Naive thymus-derived CD4-positive, alpha-beta T cell (primary cell): ENCODE measurements around the gene NR2C2. TPM values are rescaled to one million over a fixed set of nuclear protein-coding genes. Genes with fewer than 3 reads are reported as not detected.

Source experiments
- ATAC-seq: fragments of 150-1000 bp; cut with Tn5 transposase; 2 replicates; pipeline ENCODE4 v1.10.0; 2021; ENCODE audit warnings: mild to moderate bottlenecking, moderate library complexity
- CTCF ChIA-PET: fragments of 350-600 bp; sonication (Branson Sonifier 250); formaldehyde crosslinking; loops from one replicate; lab custom pipeline; 2021; ENCODE audit warnings: antibody characterized with exemption; lab: Charles Lee
- POLR2A ChIA-PET: fragments of 350-600 bp; sonication (Branson Sonifier 250); formaldehyde crosslinking; loops from one replicate; lab custom pipeline; 2021; ENCODE audit warnings: antibody characterized with exemption, inconsistent platforms; lab: Charles Lee
- DNase-seq, 9 donors: peaks; one replicate each; pipeline versions ENCODE4 v3.0.0 to v3.0.0-alpha.2; 2020 to 2022; ENCODE audit warnings: mixed read lengths in 1 of 9
- H3K27ac ChIP-seq: one replicate; pipeline ENCODE4 v1.7.0; 2013; ENCODE audit warnings: mild to moderate bottlenecking, low read depth, low read length, moderate library complexity
- H3K27me3 ChIP-seq, 2 donors: one replicate each; pipeline ENCODE4 v1.7.0; 2013; ENCODE audit warnings: low read length in 2 of 2, mild to moderate bottlenecking in 2 of 2, moderate library complexity in 2 of 2; ENCODE audit not compliant: control insufficient read depth in 2 of 2, insufficient read depth in 2 of 2
- H3K36me3 ChIP-seq, 3 experiments: 1 replicate in 2 of 3; 2 replicates in 1 of 3; pipeline ENCODE4 v1.7.0; 2013; ENCODE audit warnings: low read length in 3 of 3, mild to moderate bottlenecking in 3 of 3, moderate library complexity in 1 of 3; ENCODE audit not compliant: insufficient read depth in 3 of 3, control insufficient read depth in 2 of 3
- H3K4me1 ChIP-seq, 2 donors: one replicate each; pipeline ENCODE4 v1.7.0; 2013; ENCODE audit warnings: low read length in 2 of 2, mild to moderate bottlenecking in 2 of 2, moderate library complexity in 1 of 2; ENCODE audit not compliant: control insufficient read depth in 2 of 2, insufficient read depth in 2 of 2
- H3K4me3 ChIP-seq: 2 replicates; pipeline ENCODE4 v1.7.0; 2013; ENCODE audit warnings: mild to moderate bottlenecking, low read length
- H3K9me3 ChIP-seq, 3 experiments: 1 replicate in 2 of 3; 2 replicates in 1 of 3; pipeline ENCODE4 v1.7.0; 2013; ENCODE audit warnings: low read length in 3 of 3; ENCODE audit not compliant: control insufficient read depth in 2 of 3
- H3K27ac Mint-ChIP-seq, 9 donors: one replicate each; pipeline ENCODE4 v1.8.0; 2020 to 2022; ENCODE audit warnings: mixed read lengths in 9 of 9, mild to moderate bottlenecking in 8 of 9, moderate library complexity in 5 of 9, inconsistent platforms in 2 of 9
- H3K27me3 Mint-ChIP-seq, 5 donors: one replicate each; pipeline ENCODE4 v1.8.0; 2021 to 2022; ENCODE audit warnings: mixed read lengths in 5 of 5, mild to moderate bottlenecking in 1 of 5
- H3K36me3 Mint-ChIP-seq, 5 donors: one replicate each; pipeline ENCODE4 v1.8.0; 2020 to 2022; ENCODE audit warnings: mixed read lengths in 5 of 5, mild to moderate bottlenecking in 3 of 5, inconsistent platforms in 1 of 5
- H3K4me1 Mint-ChIP-seq, 7 donors: one replicate each; pipeline ENCODE4 v1.8.0; 2020 to 2022; ENCODE audit warnings: mixed read lengths in 7 of 7, mild to moderate bottlenecking in 3 of 7, inconsistent platforms in 1 of 7
- H3K4me3 Mint-ChIP-seq, 10 donors: one replicate each; pipeline ENCODE4 v1.8.0; 2020 to 2022; ENCODE audit warnings: mild to moderate bottlenecking in 10 of 10, mixed read lengths in 10 of 10, moderate library complexity in 6 of 10, inconsistent platforms in 2 of 10
- H3K9me3 Mint-ChIP-seq, 11 donors: one replicate each; pipeline ENCODE4 v1.8.0; 2020 to 2022; ENCODE audit warnings: mixed read lengths in 11 of 11, mild to moderate bottlenecking in 4 of 11, inconsistent platforms in 1 of 11, moderate library complexity in 1 of 11
- intact Hi-C, 2 donors: fragments of 100-400 bp; cut with micrococcal nuclease; formaldehyde crosslinking; loops; one replicate each; pipeline ENCODE4 v1.15.1; 2023
- polyA plus RNA-seq, 2 donors: library from polyadenylated mRNA; unstranded; fragments of 300-500 nt; fragmentation: Illumina TruSeq; gene quantifications; one replicate each; pipeline ENCODE4 v1.2.3, GENCODE V29; 2021
- total RNA-seq, 6 experiments: library from RNA in 5 of 6; stranded (reverse) in 5 of 6; gene quantifications; 1 replicate in 5 of 6; 2 replicates in 1 of 6; pipeline ENCODE4 v1.2.3 and lab custom pipeline; 2021 to 2026

The NR2C2 gene
- total and polyA plus RNA-seq, 7 experiments from 2014 or later, result 12.7 to 96.3 (median 55.7) TPM

- Histone ChIP-seq H3K27me3 (no peaks in the 10 kb centered on the region), H3K27ac (peak overlapping the region; percentile 51), H3K9me3 (no peaks in the 10 kb centered on the region), H3K4me3 (peak overlapping the region; percentile 30), H3K4me1 (peaks cover 11 to 17% of the 10 kb centered on the region in 2 donors), H3K36me3 (peaks cover 0 to 13% (median 0%) of the 10 kb centered on the region in 3 experiments)
- intact Hi-C loops, result loop anchor here (1.0 kb wide), 1 partner anchor 11 kb away; no protein-coding TSS in a partner anchor
- Mint-ChIP-seq H3K9me3 (no peaks in the 10 kb centered on the region), H3K27me3 (no peaks in the 10 kb centered on the region), H3K4me3 (peak overlapping the region; percentile 12 to 92 (median 78)), H3K27ac (peak overlapping the region; percentile 49 to 93 (median 79)), H3K4me1 (peaks cover 28 to 62% (median 57%) of the 10 kb centered on the region in 7 donors), H3K36me3 (peaks cover 4 to 31% (median 19%) of the 10 kb centered on the region in 5 donors)
- peak in 1 of 9 donors; percentile 5 for DNase-seq
- ChIA-PET CTCF (interaction anchor here (0.7 to 0.9 kb wide), 2 partner anchors 44 to 901 kb away, joined by 3 read pairs; no protein-coding TSS in a partner anchor), POLR2A (no interaction called here)
- peak; percentile 36 for ATAC-seq
Observed at GRCh38 chr3:14959359-14959943, 12.1 kb downstream of the NR2C2 start.

- no peaks in the 10 kb centered on the region for H3K27me3 ChIP-seq
- H3K4me1 ChIP-seq, result peaks cover 11 to 17% of the 10 kb centered on the region in 2 donors
- DNase-seq (no peak), ATAC-seq (no peak)
- peaks cover 0 to 20% (median 0%) of the 10 kb centered on the region in 3 experiments for H3K36me3 ChIP-seq
- no peak overlapping the region for H3K4me3 ChIP-seq
- peaks cover 13 to 35% (median 26%) of the 10 kb centered on the region in 7 donors for H3K4me1 Mint-ChIP-seq
- H3K27ac ChIP-seq, result no peak overlapping the region
- CTCF ChIA-PET, result interaction anchor here (0.6 kb wide), 1 partner anchor 290 kb away, joined by 3 read pairs; no protein-coding TSS in a partner anchor
- H3K9me3 Mint-ChIP-seq, result peaks cover 0 to 8% (median 0%) of the 10 kb centered on the region in 11 donors
- H3K27ac Mint-ChIP-seq, result no peak overlapping the region
- H3K27me3 Mint-ChIP-seq, result no peaks in the 10 kb centered on the region
- H3K9me3 ChIP-seq, result no peaks in the 10 kb centered on the region
- H3K36me3 Mint-ChIP-seq, result peaks cover 4 to 47% (median 33%) of the 10 kb centered on the region in 5 donors
- intact Hi-C loops, result no loop called here
- H3K4me3 Mint-ChIP-seq, result no peak overlapping the region
- POLR2A ChIA-PET, result no interaction called here
Observed at GRCh38 chr3:14962762-14963161, 15.4 kb downstream of the NR2C2 start.

- H3K4me3 ChIP-seq, result no peak overlapping the region
- H3K27me3 Mint-ChIP-seq, result no peaks in the 10 kb centered on the region
- DNase-seq, result no peak
- ATAC-seq, result no peak
- CTCF ChIA-PET, result no interaction called here
- H3K4me1 Mint-ChIP-seq, result peaks cover 1 to 19% (median 6%) of the 10 kb centered on the region in 7 donors
- no peak overlapping the region for H3K27ac ChIP-seq
- H3K36me3 Mint-ChIP-seq, result peaks cover 4 to 50% (median 36%) of the 10 kb centered on the region in 5 donors
- H3K4me3 Mint-ChIP-seq, result no peak overlapping the region
- no peaks in the 10 kb centered on the region for H3K9me3 ChIP-seq
- H3K27me3 ChIP-seq, result no peaks in the 10 kb centered on the region
- intact Hi-C loops, result no loop called here
- H3K9me3 Mint-ChIP-seq, result peaks cover 0 to 8% (median 0%) of the 10 kb centered on the region in 11 donors
- no peak overlapping the region for H3K27ac Mint-ChIP-seq
- H3K36me3 ChIP-seq, result peaks cover 0 to 14% (median 0%) of the 10 kb centered on the region in 3 experiments
- H3K4me1 ChIP-seq, result no peaks in the 10 kb centered on the region
- POLR2A ChIA-PET, result no interaction called here
Observed at GRCh38 chr3:14967285-14967684, 19.9 kb downstream of the NR2C2 start.

GRCh38 chr3:14969671-14970070, 22.3 kb downstream of the NR2C2 start:
- no peak overlapping the region for H3K27ac ChIP-seq
- Mint-ChIP-seq H3K4me3 (no peak overlapping the region), H3K27ac (no peak overlapping the region), H3K9me3 (peaks cover 0 to 8% (median 0%) of the 10 kb centered on the region in 11 donors), H3K27me3 (no peaks in the 10 kb centered on the region), H3K36me3 (peaks cover 7 to 57% (median 46%) of the 10 kb centered on the region in 5 donors), H3K4me1 (peaks cover 0 to 21% (median 13%) of the 10 kb centered on the region in 7 donors)
- no peaks in the 10 kb centered on the region for H3K9me3 ChIP-seq
- no peak overlapping the region for H3K4me3 ChIP-seq
- H3K36me3 ChIP-seq, result peaks cover 0 to 15% (median 0%) of the 10 kb centered on the region in 3 experiments
- intact Hi-C loops, result no loop called here
- ATAC-seq (no peak), DNase-seq (no peak)
- ChIA-PET POLR2A (no interaction called here), CTCF (no interaction called here)
- H3K27me3 ChIP-seq, result no peaks in the 10 kb centered on the region
- no peaks in the 10 kb centered on the region for H3K4me1 ChIP-seq

GRCh38 chr3:14976317-14976716, 28.9 kb downstream of the NR2C2 start:
- no peak for ATAC-seq
- POLR2A ChIA-PET, result no interaction called here
- Mint-ChIP-seq H3K9me3 (no peaks in the 10 kb centered on the region), H3K4me1 (peaks cover 15 to 63% (median 51%) of the 10 kb centered on the region in 7 donors), H3K27me3 (no peaks in the 10 kb centered on the region), H3K4me3 (peak overlapping the region in 1 of 10 donors; percentile 11), H3K36me3 (peaks cover 7 to 59% (median 32%) of the 10 kb centered on the region in 5 donors), H3K27ac (peak overlapping the region in 4 of 9 donors; percentile 2 to 36 (median 20))
- peaks cover 0 to 6% of the 10 kb centered on the region in 2 donors for H3K4me1 ChIP-seq
- intact Hi-C loops, result no loop called here
- no peak overlapping the region for H3K4me3 ChIP-seq
- peaks cover 0 to 9% (median 0%) of the 10 kb centered on the region in 3 experiments for H3K36me3 ChIP-seq
- CTCF ChIA-PET, result no interaction called here
- no peaks in the 10 kb centered on the region for H3K27me3 ChIP-seq
- no peak for DNase-seq
- H3K27ac ChIP-seq, result no peak overlapping the region
- no peaks in the 10 kb centered on the region for H3K9me3 ChIP-seq

- intact Hi-C loops, result no loop called here
- ChIA-PET CTCF (interaction anchor here (0.5 kb wide), 1 partner anchor 40 kb away, joined by 3 read pairs; no protein-coding TSS in a partner anchor), POLR2A (interaction anchor here (1.0 kb wide), 1 partner anchor 34 kb away, joined by 3 read pairs; no protein-coding TSS in a partner anchor)
- H3K4me1 ChIP-seq, result peaks cover 0 to 6% of the 10 kb centered on the region in 2 donors
- H3K27ac ChIP-seq, result no peak overlapping the region
- no peak overlapping the region for H3K4me3 ChIP-seq
- ATAC-seq (peak; percentile 53), DNase-seq (no peak)
- Mint-ChIP-seq H3K4me1 (peaks cover 17 to 55% (median 52%) of the 10 kb centered on the region in 7 donors), H3K4me3 (no peak overlapping the region), H3K9me3 (peaks cover 0 to 9% (median 2%) of the 10 kb centered on the region in 11 donors), H3K36me3 (peaks cover 6 to 54% (median 21%) of the 10 kb centered on the region in 5 donors), H3K27me3 (no peaks in the 10 kb centered on the region), H3K27ac (peak overlapping the region in 3 of 9 donors; percentile 3 to 29 (median 17))
- no peaks in the 10 kb centered on the region for H3K36me3 ChIP-seq
- H3K9me3 ChIP-seq, result no peaks in the 10 kb centered on the region
- no peaks in the 10 kb centered on the region for H3K27me3 ChIP-seq
Observed at GRCh38 chr3:14980689-14981088, 33.3 kb downstream of the NR2C2 start.
